GM23338 (cell line): ENCODE data around the gene PTPRN2. TPM values are rescaled to one million over a fixed set of nuclear protein-coding genes. Genes with fewer than 3 reads are reported as not detected.

Experiments
- ATAC-seq: fragments of 200-7000 bp; cut with Tn5 transposase; 3 replicates; pipeline ENCODE4 v1.9.1; 2020
- DNase-seq: peaks from one replicate; pipeline ENCODE4 v3.0.0-alpha.2; 2015; ENCODE audit warnings: low spot score
- H2AFZ ChIP-seq: fragments of 200-600 bp; sonication (generic); 2 replicates; pipeline ENCODE4 v1.8.0; 2016; ENCODE audit warnings: antibody characterized with exemption, mild to moderate bottlenecking, moderate library complexity
- H3F3A ChIP-seq: fragments of 200-600 bp; sonication (generic); replicated peaks from 2 replicates; pipeline ENCODE4 v1.8.0; 2017; ENCODE audit warnings: antibody characterized with exemption, mixed run types, low read depth
- H3K27ac ChIP-seq: fragments of 200-600 bp; sonication (generic); 2 replicates; pipeline ENCODE4 v1.6.1; 2016; ENCODE audit warnings: low read depth
- H3K27me3 ChIP-seq: fragments of 200-600 bp; sonication (generic); 2 replicates; pipeline ENCODE4 v1.8.0; 2016; ENCODE audit warnings: mild to moderate bottlenecking, mixed run types, moderate library complexity; ENCODE audit not compliant: insufficient read depth
- H3K36me3 ChIP-seq: fragments of 200-600 bp; sonication (generic); 2 replicates; pipeline ENCODE4 v1.8.0; 2016; ENCODE audit warnings: mild to moderate bottlenecking; ENCODE audit not compliant: insufficient read depth
- H3K4me1 ChIP-seq: fragments of 200-600 bp; sonication (generic); 2 replicates; pipeline ENCODE4 v1.8.0; 2016; ENCODE audit warnings: mild to moderate bottlenecking, moderate library complexity; ENCODE audit not compliant: insufficient read depth
- H3K4me2 ChIP-seq: fragments of 200-600 bp; sonication (generic); 2 replicates; pipeline ENCODE4 v1.7.1; 2017; ENCODE audit warnings: mixed run types
- H3K4me3 ChIP-seq: fragments of 200-600 bp; sonication (generic); 2 replicates; pipeline ENCODE4 v1.6.1; 2016; ENCODE audit warnings: mixed run types
- H3K79me2 ChIP-seq: fragments of 200-600 bp; sonication (generic); replicated peaks from 2 replicates; pipeline ENCODE4 v1.8.0; 2017; ENCODE audit warnings: mild to moderate bottlenecking; ENCODE audit not compliant: insufficient read depth
- H3K9me2 ChIP-seq: fragments of 200-600 bp; sonication (generic); 2 replicates; pipeline ENCODE4 v1.8.0; 2017; ENCODE audit not compliant: insufficient read depth
- H4K20me1 ChIP-seq: fragments of 200-600 bp; sonication (generic); replicated peaks from 2 replicates; pipeline ENCODE4 v1.8.0; 2017; ENCODE audit warnings: mild to moderate bottlenecking; ENCODE audit not compliant: insufficient read depth
- H3K27ac Mint-ChIP-seq: 2 replicates; pipeline ENCODE4 v1.8.0; 2020; ENCODE audit warnings: inconsistent platforms, mild to moderate bottlenecking, moderate library complexity, mixed read lengths
- H3K27me3 Mint-ChIP-seq: 3 replicates; pipeline ENCODE4 v1.8.0; 2022; ENCODE audit warnings: low read depth, mild to moderate bottlenecking, moderate library complexity, mixed read lengths, inconsistent platforms; ENCODE audit not compliant: insufficient read depth, poor library complexity
- H3K36me3 Mint-ChIP-seq: 3 replicates; pipeline ENCODE4 v1.8.0; 2021; ENCODE audit warnings: low read depth, mild to moderate bottlenecking, inconsistent platforms, moderate library complexity, mixed read lengths
- H3K4me1 Mint-ChIP-seq: 3 replicates; pipeline ENCODE4 v1.8.0; 2020; ENCODE audit warnings: mild to moderate bottlenecking, inconsistent platforms, mixed read lengths
- H3K4me3 Mint-ChIP-seq: 3 replicates; pipeline ENCODE4 v1.8.0; 2021; ENCODE audit warnings: moderate library complexity, mild to moderate bottlenecking, inconsistent platforms, mixed read lengths
- H3K9me3 Mint-ChIP-seq: 3 replicates; pipeline ENCODE4 v1.8.0; 2020; ENCODE audit warnings: moderate library complexity, mild to moderate bottlenecking, inconsistent platforms, mixed read lengths
- CREB1 ChIP-seq: fragments of 250-450 bp; sonication (Bioruptor Pico); IDR thresholded peaks from 2 replicates; pipeline ENCODE4 v1.5.0; 2020; ENCODE audit warnings: low read depth, mild to moderate bottlenecking, moderate library complexity
- EZH2 ChIP-seq: fragments of 200-600 bp; sonication (generic); IDR thresholded peaks from one replicate; pipeline ENCODE4 v1.8.0; 2017; ENCODE audit warnings: antibody characterized with exemption, mild to moderate bottlenecking, low read depth; ENCODE audit not compliant: unreplicated experiment
- EZH2phosphoT487 ChIP-seq: fragments of 200-600 bp; sonication (generic); IDR thresholded peaks from one replicate; pipeline ENCODE4 v1.8.1; 2018; ENCODE audit warnings: antibody characterized with exemption; ENCODE audit not compliant: unreplicated experiment
- JUNB ChIP-seq: IDR thresholded peaks from one replicate; pipeline ENCODE4 v1.6.1; 2016; ENCODE audit warnings: antibody characterized with exemption; ENCODE audit not compliant: unreplicated experiment
- NANOG ChIP-seq: IDR thresholded peaks from 2 replicates; pipeline ENCODE4 v1.6.1; 2016; ENCODE audit warnings: antibody characterized with exemption, borderline replicate concordance
- POLR2AphosphoS5 ChIP-seq: IDR thresholded peaks from 2 replicates; pipeline ENCODE4 v1.6.1; 2016; ENCODE audit warnings: antibody characterized with exemption, low read depth
- ZNF114 ChIP-seq: fragments of 250-450 bp; sonication (Bioruptor Pico); IDR thresholded peaks from 2 replicates; pipeline ENCODE4 v1.5.0; 2020; ENCODE audit warnings: mild to moderate bottlenecking, moderate library complexity
- ZNF331 ChIP-seq: fragments of 250-450 bp; sonication (Bioruptor Pico); IDR thresholded peaks from 2 replicates; pipeline ENCODE4 v1.5.0; 2020; ENCODE audit warnings: low read depth, mild to moderate bottlenecking, moderate library complexity
- polyA plus RNA-seq: library from polyadenylated mRNA; unstranded; fragments of >200 nt; fragmentation: Nextera tagmentation; extraction: Ambion mirVana; gene quantifications from 2 replicates; pipeline ENCODE4 v1.2.1, GENCODE V29; 2016
- total RNA-seq: library from RNA; depleted of rRNA; stranded (reverse); fragments of >200 nt; shearing (Covaris generic); gene quantifications from 2 replicates; pipeline ENCODE4 v1.2.3, GENCODE V29; 2014
- TF ChIP-seq, protein P1 (sequence below), 2 experiments: fragments of 200-600 bp in 1 of 2; sonication (generic) in 1 of 2; conservative IDR thresholded peaks; 2 replicates each; pipeline versions ENCODE4 v1.5.1 to v1.6.1; 2016 to 2017; ENCODE audit warnings: antibody characterized with exemption in 2 of 2, low read depth in 2 of 2, mild to moderate bottlenecking in 2 of 2, moderate library complexity in 1 of 2
- TF ChIP-seq, protein P2 (sequence below): IDR thresholded peaks from one replicate; pipeline ENCODE4 v1.6.1; 2018; ENCODE audit warnings: antibody characterized with exemption; ENCODE audit not compliant: unreplicated experiment
- TF ChIP-seq, protein P3 (sequence below): fragments of 250-450 bp; sonication (Bioruptor Pico); IDR thresholded peaks from 2 replicates; pipeline ENCODE4 v1.5.0; 2020; ENCODE audit warnings: mild to moderate bottlenecking, moderate library complexity

Gene PTPRN2
- total and polyA plus RNA-seq, 2 experiments from 2014 or later, result 0.87 to 4.0 TPM

DNA sequence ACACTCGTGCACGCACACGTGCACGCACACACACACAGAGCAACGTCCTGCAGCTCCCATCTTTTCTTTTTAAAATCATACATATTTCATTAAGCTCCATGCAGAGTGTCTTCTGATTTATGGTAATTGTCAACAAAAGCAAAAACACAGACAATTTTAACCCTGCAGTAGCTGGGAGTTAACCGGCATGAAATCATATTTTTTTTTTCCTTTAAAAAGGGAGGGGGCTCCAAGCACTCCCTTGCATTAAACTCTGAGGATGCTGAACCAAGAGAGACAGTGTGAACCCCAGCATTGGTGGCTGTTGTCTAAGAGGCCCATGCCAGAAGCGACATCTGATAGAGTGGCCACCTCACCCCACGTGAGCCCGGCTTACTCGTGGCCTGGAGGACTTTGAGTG, 708.2 kb downstream of the PTPRN2 start:
- Mint-ChIP-seq H3K9me3 (peaks cover 29% of the 10 kb centered on the region), H3K4me1 (no peaks in the 10 kb centered on the region), H3K27me3 (peaks cover 8% of the 10 kb centered on the region), H3K4me3 (no peak overlapping the region), H3K36me3 (peaks cover 40% of the 10 kb centered on the region), H3K27ac (no peak overlapping the region)
- H3K9me2 ChIP-seq, result no peaks in the 10 kb centered on the region
- H3K79me2 ChIP-seq, result no peaks in the 10 kb centered on the region
- no peak overlapping the region for H3K4me3 ChIP-seq
- TF ChIP-seq ZNF114 (CRISPR knock-in tag), result no peak
- TF ChIP-seq POLR2AphosphoS5, result no peak
- TF ChIP-seq, protein P1, sequence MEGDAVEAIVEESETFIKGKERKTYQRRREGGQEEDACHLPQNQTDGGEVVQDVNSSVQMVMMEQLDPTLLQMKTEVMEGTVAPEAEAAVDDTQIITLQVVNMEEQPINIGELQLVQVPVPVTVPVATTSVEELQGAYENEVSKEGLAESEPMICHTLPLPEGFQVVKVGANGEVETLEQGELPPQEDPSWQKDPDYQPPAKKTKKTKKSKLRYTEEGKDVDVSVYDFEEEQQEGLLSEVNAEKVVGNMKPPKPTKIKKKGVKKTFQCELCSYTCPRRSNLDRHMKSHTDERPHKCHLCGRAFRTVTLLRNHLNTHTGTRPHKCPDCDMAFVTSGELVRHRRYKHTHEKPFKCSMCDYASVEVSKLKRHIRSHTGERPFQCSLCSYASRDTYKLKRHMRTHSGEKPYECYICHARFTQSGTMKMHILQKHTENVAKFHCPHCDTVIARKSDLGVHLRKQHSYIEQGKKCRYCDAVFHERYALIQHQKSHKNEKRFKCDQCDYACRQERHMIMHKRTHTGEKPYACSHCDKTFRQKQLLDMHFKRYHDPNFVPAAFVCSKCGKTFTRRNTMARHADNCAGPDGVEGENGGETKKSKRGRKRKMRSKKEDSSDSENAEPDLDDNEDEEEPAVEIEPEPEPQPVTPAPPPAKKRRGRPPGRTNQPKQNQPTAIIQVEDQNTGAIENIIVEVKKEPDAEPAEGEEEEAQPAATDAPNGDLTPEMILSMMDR (conservative IDR thresholded peaks at IDR 0.05; ENCODE audit: low read depth in 2 of 2), result no peak
- TF ChIP-seq, protein P2, sequence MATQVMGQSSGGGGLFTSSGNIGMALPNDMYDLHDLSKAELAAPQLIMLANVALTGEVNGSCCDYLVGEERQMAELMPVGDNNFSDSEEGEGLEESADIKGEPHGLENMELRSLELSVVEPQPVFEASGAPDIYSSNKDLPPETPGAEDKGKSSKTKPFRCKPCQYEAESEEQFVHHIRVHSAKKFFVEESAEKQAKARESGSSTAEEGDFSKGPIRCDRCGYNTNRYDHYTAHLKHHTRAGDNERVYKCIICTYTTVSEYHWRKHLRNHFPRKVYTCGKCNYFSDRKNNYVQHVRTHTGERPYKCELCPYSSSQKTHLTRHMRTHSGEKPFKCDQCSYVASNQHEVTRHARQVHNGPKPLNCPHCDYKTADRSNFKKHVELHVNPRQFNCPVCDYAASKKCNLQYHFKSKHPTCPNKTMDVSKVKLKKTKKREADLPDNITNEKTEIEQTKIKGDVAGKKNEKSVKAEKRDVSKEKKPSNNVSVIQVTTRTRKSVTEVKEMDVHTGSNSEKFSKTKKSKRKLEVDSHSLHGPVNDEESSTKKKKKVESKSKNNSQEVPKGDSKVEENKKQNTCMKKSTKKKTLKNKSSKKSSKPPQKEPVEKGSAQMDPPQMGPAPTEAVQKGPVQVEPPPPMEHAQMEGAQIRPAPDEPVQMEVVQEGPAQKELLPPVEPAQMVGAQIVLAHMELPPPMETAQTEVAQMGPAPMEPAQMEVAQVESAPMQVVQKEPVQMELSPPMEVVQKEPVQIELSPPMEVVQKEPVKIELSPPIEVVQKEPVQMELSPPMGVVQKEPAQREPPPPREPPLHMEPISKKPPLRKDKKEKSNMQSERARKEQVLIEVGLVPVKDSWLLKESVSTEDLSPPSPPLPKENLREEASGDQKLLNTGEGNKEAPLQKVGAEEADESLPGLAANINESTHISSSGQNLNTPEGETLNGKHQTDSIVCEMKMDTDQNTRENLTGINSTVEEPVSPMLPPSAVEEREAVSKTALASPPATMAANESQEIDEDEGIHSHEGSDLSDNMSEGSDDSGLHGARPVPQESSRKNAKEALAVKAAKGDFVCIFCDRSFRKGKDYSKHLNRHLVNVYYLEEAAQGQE, result no peak
- TF ChIP-seq NANOG, result no peak
- TF ChIP-seq CREB1, result no peak
- TF ChIP-seq, protein P3, sequence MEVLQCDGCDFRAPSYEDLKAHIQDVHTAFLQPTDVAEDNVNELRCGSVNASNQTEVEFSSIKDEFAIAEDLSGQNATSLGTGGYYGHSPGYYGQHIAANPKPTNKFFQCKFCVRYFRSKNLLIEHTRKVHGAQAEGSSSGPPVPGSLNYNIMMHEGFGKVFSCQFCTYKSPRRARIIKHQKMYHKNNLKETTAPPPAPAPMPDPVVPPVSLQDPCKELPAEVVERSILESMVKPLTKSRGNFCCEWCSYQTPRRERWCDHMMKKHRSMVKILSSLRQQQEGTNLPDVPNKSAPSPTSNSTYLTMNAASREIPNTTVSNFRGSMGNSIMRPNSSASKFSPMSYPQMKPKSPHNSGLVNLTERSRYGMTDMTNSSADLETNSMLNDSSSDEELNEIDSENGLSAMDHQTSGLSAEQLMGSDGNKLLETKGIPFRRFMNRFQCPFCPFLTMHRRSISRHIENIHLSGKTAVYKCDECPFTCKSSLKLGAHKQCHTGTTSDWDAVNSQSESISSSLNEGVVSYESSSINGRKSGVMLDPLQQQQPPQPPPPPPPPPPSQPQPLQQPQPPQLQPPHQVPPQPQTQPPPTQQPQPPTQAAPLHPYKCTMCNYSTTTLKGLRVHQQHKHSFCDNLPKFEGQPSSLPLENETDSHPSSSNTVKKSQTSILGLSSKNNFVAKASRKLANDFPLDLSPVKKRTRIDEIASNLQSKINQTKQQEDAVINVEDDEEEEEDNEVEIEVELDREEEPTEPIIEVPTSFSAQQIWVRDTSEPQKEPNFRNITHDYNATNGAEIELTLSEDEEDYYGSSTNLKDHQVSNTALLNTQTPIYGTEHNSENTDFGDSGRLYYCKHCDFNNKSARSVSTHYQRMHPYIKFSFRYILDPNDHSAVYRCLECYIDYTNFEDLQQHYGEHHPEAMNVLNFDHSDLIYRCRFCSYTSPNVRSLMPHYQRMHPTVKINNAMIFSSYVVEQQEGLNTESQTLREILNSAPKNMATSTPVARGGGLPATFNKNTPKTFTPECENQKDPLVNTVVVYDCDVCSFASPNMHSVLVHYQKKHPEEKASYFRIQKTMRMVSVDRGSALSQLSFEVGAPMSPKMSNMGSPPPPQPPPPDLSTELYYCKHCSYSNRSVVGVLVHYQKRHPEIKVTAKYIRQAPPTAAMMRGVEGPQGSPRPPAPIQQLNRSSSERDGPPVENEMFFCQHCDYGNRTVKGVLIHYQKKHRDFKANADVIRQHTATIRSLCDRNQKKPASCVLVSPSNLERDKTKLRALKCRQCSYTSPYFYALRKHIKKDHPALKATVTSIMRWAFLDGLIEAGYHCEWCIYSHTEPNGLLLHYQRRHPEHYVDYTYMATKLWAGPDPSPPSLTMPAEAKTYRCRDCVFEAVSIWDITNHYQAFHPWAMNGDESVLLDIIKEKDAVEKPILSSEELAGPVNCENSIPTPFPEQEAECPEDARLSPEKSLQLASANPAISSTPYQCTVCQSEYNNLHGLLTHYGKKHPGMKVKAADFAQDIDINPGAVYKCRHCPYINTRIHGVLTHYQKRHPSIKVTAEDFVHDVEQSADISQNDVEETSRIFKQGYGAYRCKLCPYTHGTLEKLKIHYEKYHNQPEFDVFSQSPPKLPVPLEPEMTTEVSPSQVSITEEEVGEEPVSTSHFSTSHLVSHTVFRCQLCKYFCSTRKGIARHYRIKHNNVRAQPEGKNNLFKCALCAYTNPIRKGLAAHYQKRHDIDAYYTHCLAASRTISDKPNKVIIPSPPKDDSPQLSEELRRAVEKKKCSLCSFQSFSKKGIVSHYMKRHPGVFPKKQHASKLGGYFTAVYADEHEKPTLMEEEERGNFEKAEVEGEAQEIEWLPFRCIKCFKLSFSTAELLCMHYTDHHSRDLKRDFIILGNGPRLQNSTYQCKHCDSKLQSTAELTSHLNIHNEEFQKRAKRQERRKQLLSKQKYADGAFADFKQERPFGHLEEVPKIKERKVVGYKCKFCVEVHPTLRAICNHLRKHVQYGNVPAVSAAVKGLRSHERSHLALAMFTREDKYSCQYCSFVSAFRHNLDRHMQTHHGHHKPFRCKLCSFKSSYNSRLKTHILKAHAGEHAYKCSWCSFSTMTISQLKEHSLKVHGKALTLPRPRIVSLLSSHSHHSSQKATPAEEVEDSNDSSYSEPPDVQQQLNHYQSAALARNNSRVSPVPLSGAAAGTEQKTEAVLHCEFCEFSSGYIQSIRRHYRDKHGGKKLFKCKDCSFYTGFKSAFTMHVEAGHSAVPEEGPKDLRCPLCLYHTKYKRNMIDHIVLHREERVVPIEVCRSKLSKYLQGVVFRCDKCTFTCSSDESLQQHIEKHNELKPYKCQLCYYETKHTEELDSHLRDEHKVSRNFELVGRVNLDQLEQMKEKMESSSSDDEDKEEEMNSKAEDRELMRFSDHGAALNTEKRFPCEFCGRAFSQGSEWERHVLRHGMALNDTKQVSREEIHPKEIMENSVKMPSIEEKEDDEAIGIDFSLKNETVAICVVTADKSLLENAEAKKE, result no peak
- TF ChIP-seq JUNB, result no peak
- TF ChIP-seq ZNF331 (CRISPR knock-in tag), result no peak
- no peak for TF ChIP-seq EZH2
- TF ChIP-seq EZH2phosphoT487, result no peak
- ATAC-seq (no peak), DNase-seq (no peak)
- no peaks in the 10 kb centered on the region for H4K20me1 ChIP-seq
- H3K4me2 ChIP-seq, result no peak overlapping the region
- H2AFZ ChIP-seq, result no peak overlapping the region
- no peaks in the 10 kb centered on the region for H3K4me1 ChIP-seq
- H3F3A ChIP-seq, result no peaks in the 10 kb centered on the region
- H3K27me3 ChIP-seq, result no peaks in the 10 kb centered on the region
- no peak overlapping the region for H3K27ac ChIP-seq
- H3K36me3 ChIP-seq, result no peaks in the 10 kb centered on the region
